HG02798 (cell line): ENCODE measurements around the gene C2CD4C.
"Not testable (repeated sequence)": the region's sequence is repeated elsewhere in the genome, so short reads cannot be mapped to it uniquely, and the experiment has no call there.

Source experiments
- ATAC-seq: cut with Tn5 transposase; IDR thresholded peaks from one replicate; pipeline ENCODE4 v1.9.1; 2021; ENCODE audit warnings: mild to moderate bottlenecking; ENCODE audit not compliant: unreplicated experiment, poor library complexity

C2CD4C gene

GRCh38 chr19:418761-419671, 10.1 kb upstream of the C2CD4C start:
- ATAC-seq, result no peak

GRCh38 chr19:416416-416815, 7.5 kb upstream of the C2CD4C start:
- no peak for ATAC-seq

- ATAC-seq, result no peak
These were observed 6.3 kb upstream of the C2CD4C start for GRCh38 chr19:415292-415691.

- ATAC-seq, result no peak
These were observed 4.9 kb upstream of the C2CD4C start for GRCh38 chr19:413756-414420.

DNA sequence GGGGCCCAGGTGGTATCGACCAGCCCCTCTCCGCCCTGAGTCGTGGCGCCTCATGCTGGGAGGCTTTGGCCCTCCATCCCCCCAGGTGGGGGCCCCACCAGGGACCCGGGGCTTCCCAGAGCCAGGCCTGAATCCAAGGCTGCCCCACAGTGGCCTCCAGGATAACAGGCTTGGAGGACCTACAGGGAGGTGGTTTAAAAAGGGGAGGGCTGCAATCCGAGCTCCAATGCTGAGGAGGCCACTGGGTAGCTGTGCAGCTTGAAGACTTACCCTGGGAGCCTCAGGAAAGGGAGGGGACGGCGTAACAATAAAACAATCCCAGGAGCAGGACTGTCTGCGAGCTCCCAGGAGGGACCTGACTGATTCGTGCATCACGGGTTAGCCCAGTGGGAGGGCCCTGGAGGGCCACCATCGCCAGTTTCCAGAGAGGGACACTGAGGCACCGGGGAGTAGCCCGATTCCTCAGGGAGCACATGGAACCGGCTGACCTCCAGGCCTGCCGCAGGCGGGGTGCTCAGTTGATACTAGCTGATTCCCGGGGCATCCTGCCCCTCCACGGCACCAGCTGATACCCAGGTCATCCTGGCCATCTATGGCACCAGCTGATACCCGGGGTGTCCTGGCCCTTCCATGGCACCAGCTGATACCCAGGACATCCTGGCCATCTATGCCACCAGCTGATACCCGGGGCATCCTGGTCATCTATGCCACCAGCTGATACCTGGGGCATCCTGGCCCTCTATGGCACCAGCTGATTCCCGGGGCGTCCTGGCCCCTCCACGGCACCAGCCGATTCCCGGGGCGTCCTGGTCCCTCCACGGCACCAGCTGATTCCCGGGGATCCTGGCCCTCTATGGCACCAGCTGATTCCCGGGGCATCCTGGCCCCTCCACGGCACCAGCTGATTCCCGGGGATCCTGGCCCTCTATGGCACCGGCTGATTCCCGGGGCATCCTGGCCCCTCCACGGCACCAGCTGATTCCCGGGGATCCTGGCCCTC, 3.7 kb upstream of the C2CD4C start:
- no peak for ATAC-seq

GRCh38 chr19:411723-412355, 2.9 kb upstream of the C2CD4C start:
- no peak for ATAC-seq

DNA sequence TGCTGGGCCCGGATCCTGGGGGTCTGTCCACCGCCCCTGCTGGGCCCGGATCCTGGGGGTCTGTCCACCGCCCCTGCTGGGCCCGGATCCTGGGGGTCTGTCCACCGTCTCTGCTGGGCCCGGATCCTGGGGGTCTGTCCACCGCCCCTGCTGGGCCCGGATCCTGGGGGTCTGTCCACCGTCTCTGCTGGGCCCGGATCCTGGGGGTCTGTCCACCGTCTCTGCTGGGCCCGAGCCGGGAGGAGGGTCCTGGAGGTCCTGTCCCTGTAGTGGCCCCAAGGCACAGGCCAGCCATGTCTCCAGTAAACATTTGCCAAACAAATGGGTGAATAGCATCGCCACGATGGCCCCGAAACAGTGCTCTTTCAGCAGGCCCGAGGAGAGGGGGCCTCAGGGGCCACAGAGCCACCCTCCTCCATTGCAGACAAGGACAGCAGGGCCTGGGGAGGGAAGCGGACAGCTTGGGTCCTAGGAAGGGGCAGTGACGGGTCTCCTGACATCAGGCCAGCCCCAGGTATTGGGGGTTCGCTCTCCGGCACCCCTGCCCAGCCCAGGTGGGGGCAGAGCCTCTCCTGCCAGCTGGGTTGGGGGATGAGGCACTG, 2.3 kb upstream of the C2CD4C start:
- ATAC-seq, result not testable (repeated sequence)

- ATAC-seq, result no peak
These were observed 1.4 kb upstream of the C2CD4C start for GRCh38 chr19:410243-410781.

- no peak for ATAC-seq
These were observed 732 bp upstream of the C2CD4C start for GRCh38 chr19:409516-410242.

- no peak for ATAC-seq
These were observed 476 bp downstream of the C2CD4C start for GRCh38 chr19:408441-408901.

DNA sequence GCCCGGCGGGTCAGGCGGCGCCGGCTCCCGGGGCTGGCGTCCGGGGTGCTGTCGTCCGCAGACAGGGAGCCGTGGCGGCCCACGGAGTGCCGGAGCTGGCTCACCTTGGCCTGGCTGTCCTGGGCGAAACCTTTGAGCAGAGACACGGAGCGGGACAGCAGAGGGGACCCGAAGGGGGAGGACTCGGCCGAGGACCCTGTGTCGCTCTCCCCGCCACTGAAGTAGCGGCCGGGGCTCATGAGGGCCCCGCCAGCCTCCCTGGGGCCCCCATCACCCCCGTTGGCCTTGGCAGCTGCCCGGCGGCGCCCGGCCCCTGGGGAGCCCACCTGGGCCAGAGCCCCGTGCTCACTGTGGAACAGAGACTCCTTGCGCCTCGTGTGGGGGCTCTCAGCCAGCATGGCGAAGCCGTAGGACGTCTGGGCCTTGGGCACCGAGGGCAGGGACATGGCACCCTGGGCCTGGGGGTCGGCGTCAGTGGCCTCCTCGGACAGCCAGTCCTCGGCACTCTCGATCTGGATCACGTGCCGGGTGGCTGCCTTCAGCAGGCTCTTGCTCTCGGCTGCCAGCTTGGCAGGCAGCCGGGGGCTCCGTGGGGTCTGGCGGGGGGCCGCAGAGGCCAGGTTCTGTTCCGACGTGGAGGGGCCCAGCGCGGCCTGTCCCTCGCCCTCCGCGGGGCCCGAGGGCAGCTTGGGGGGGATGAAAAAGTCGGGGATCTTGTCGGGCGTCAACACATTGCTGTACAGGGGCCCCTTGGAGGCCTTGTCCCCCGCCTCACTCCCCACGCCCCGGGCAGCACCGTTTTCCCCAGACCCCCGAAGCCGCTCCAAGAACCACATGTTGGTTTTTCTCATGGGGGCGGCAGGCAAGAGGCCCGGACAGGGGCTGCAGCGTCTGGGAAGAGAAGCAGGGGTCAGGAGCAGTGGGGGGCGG, 1.2 kb downstream of the C2CD4C start:
- no peak for ATAC-seq

- no peak for ATAC-seq
These were observed 1.9 kb downstream of the C2CD4C start for GRCh38 chr19:406971-407510.

- ATAC-seq, result no peak
These were observed 2.7 kb downstream of the C2CD4C start for GRCh38 chr19:406135-406781.

DNA sequence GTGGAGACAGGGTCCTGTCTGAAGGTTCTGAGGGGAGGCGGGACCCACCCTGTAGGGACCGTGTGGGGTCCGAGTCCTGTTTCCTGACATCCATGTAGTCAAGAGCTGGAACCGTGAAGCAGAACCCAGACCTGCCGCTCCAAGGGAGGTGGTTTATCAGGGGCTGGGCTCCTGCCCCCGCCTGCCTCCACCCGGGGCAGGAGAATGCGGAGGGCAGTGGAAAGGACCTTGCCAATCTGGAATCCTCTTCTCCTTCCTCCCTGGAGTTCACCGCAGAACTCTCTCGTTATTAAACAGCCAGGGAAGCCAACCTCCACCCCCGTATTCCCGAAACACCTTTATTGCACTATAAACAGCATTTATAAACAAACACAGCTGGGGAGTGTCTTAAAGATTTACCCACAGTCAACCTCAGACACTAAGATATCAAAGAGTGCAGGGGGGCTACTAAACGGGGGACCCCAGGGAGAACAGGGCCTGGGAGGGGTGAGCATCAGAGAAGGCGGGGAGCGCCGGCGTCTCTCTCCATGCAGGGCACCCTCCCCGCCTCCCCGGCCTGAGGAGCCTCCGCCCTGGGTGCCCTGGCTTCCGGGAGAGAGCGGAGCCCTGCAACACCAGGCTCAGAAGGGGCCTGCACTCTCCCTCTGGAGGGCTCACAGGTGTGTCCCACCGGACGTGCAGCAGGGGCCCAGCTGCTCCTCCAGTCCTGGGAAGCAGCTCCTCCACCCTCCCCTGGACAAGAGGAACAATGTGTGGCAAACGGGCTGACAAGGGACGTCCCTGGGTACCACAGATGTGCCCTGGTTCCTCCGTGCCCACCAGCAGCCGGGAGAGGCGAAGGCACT, 3.6 kb downstream of the C2CD4C start:
- no peak for ATAC-seq

GRCh38 chr19:403221-404027, 5.5 kb downstream of the C2CD4C start:
- ATAC-seq, result no peak
